ENCODE measurements around the gene FKRP. TPM values are rescaled to one million over a fixed set of nuclear protein-coding genes. Genes with fewer than 3 reads are reported as not detected.
A peak's percentile ranks its signal among the peaks of the same experiment; 100 is the strongest.

The FKRP gene
- total RNA-seq, 3 donors from 2014 or later (not counting 1 experiment from before 2014, with no cell fraction given), result 19.1 to 23.3 (median 19.8) TPM

DNA sequence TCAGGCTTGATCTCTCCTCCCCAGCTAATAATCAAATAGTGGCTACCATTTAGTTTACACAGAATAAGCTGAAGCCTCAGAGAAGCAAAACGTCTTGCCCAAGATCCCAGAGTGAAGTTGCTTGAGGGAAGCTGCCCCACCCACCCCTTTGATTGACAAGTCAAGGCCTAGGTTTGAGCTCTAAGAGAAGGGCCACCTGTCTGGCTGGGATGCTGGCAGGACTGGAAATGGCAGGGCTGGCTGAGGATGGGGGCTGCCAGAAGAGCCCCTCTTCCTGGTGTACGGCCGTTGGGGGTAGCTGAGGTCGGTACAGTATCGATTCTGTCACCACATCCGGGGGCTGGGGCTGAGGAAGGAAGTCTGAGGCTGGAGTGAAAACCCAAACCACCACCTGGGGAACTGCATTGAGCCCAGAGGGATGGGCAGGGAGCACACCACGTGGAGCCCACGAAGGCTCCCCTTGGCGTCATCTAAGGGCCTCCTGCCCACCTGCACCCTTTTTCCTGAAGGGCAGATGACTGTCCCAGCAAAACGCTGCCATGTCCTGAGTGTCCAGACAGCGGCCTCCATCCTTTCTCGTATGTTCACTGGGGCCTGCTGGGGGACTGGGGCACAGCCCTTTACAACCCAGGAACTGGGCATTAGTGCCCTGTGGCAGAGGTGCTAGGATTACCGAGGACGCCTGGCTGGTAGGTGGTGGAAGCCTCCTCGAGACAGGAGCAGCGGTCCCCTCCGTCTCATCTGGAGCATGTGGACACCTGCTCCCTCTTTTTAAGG is 27.5 kb upstream of the FKRP start:
- Histone ChIP-seq H3K27ac (ENCODE audit: low read length) (peak overlapping the region; percentile 91), H3K27me3 (ENCODE audit: control insufficient read depth, insufficient read depth, low read length) (no peaks in the 10 kb centered on the region), H3K36me3 (ENCODE audit: control insufficient read depth, insufficient read depth, low read length) (peaks cover 25% of the 10 kb centered on the region), H3K4me3 (ENCODE audit: low read length) (peak overlapping the region; percentile 93), H3K9me3 (ENCODE audit: control insufficient read depth, insufficient read depth, low read length) (no peaks in the 10 kb centered on the region), H3K4me1 (ENCODE audit: control insufficient read depth, insufficient read depth, low read length) (peaks cover 79% of the 10 kb centered on the region)
- H3K4me3 Mint-ChIP-seq, result peak overlapping the region; percentile 98
- H3K9me3 Mint-ChIP-seq, result no peaks in the 10 kb centered on the region
- intact Hi-C loops (cut with micrococcal nuclease), result no loop called here
- H3K27ac Mint-ChIP-seq, result peak overlapping the region; percentile 95 to 99
- WGBS (ENCODE audit: insufficient coverage), result 9% methylated on average over 17 of the region's 17 CpGs
- H3K27me3 Mint-ChIP-seq (ENCODE audit: low read depth in 2 of 2), result no peaks in the 10 kb centered on the region
- H3K4me1 Mint-ChIP-seq, result peaks cover 59 to 84% of the 10 kb centered on the region in 2 donors
- peak in 2 of 3 donors; percentile 11 to 23 for ATAC-seq
- TF ChIP-seq, protein P1, sequence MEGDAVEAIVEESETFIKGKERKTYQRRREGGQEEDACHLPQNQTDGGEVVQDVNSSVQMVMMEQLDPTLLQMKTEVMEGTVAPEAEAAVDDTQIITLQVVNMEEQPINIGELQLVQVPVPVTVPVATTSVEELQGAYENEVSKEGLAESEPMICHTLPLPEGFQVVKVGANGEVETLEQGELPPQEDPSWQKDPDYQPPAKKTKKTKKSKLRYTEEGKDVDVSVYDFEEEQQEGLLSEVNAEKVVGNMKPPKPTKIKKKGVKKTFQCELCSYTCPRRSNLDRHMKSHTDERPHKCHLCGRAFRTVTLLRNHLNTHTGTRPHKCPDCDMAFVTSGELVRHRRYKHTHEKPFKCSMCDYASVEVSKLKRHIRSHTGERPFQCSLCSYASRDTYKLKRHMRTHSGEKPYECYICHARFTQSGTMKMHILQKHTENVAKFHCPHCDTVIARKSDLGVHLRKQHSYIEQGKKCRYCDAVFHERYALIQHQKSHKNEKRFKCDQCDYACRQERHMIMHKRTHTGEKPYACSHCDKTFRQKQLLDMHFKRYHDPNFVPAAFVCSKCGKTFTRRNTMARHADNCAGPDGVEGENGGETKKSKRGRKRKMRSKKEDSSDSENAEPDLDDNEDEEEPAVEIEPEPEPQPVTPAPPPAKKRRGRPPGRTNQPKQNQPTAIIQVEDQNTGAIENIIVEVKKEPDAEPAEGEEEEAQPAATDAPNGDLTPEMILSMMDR (IDR thresholded peaks at IDR 0.05), result no peak
- no peaks in the 10 kb centered on the region for H3K36me3 Mint-ChIP-seq
- peak; percentile 50 to 85 for DNase-seq

DNA sequence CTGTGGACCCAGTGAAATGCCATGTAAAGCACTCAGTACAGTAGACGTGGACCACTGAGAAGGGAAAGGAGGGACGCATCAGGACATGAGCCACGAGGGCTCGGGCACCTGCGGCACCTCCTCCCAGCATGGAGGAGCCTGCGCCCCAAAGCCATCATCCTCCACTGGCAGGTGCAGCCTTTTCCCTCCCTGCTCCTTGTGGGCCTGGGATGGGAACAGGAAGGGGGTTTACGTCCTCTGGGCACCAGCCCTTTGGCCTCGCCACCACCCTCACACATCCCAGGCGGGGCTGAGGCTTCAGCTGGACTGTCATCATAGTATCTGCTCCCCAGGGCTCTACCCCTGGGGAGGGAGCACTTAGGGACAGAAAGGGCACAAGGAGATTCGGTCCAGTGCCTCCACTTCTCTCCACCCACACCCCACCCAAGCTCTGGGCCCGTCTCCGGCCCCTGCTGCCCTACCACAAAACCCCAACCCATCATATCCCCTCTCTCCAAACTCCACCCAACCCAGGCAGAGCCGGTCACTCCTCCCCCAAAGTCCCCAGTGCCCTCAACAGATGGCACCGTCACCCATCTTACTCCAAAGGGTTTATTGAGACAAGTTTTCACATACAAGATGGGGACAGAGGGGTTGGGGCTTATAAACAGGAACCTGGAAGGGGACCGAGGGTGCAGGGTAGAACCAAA is 26.8 kb upstream of the FKRP start:
- H3K36me3 ChIP-seq (ENCODE audit: control insufficient read depth, insufficient read depth, low read length), result peaks cover 29% of the 10 kb centered on the region
- WGBS (ENCODE audit: insufficient coverage), result 42% methylated on average over 12 of the region's 15 CpGs
- no peak for DNase-seq
- no peaks in the 10 kb centered on the region for H3K9me3 ChIP-seq (ENCODE audit: control insufficient read depth, insufficient read depth, low read length)
- no peaks in the 10 kb centered on the region for H3K9me3 Mint-ChIP-seq
- no peak for ATAC-seq
- H3K27me3 ChIP-seq (ENCODE audit: control insufficient read depth, insufficient read depth, low read length), result no peaks in the 10 kb centered on the region
- H3K27ac ChIP-seq (ENCODE audit: low read length), result peak overlapping the region; percentile 91
- peaks cover 57 to 80% of the 10 kb centered on the region in 2 donors for H3K4me1 Mint-ChIP-seq
- TF ChIP-seq, protein P1 (IDR thresholded peaks at IDR 0.05), result no peak
- H3K4me3 ChIP-seq (ENCODE audit: low read length), result no peak overlapping the region
- intact Hi-C loops (cut with micrococcal nuclease), result no loop called here
- peak overlapping the region; percentile 98 for H3K4me3 Mint-ChIP-seq
- no peaks in the 10 kb centered on the region for H3K27me3 Mint-ChIP-seq (ENCODE audit: low read depth in 2 of 2)
- peak overlapping the region; percentile 95 to 99 for H3K27ac Mint-ChIP-seq
- H3K36me3 Mint-ChIP-seq, result no peaks in the 10 kb centered on the region
- H3K4me1 ChIP-seq (ENCODE audit: control insufficient read depth, insufficient read depth, low read length), result peaks cover 82% of the 10 kb centered on the region

DNA sequence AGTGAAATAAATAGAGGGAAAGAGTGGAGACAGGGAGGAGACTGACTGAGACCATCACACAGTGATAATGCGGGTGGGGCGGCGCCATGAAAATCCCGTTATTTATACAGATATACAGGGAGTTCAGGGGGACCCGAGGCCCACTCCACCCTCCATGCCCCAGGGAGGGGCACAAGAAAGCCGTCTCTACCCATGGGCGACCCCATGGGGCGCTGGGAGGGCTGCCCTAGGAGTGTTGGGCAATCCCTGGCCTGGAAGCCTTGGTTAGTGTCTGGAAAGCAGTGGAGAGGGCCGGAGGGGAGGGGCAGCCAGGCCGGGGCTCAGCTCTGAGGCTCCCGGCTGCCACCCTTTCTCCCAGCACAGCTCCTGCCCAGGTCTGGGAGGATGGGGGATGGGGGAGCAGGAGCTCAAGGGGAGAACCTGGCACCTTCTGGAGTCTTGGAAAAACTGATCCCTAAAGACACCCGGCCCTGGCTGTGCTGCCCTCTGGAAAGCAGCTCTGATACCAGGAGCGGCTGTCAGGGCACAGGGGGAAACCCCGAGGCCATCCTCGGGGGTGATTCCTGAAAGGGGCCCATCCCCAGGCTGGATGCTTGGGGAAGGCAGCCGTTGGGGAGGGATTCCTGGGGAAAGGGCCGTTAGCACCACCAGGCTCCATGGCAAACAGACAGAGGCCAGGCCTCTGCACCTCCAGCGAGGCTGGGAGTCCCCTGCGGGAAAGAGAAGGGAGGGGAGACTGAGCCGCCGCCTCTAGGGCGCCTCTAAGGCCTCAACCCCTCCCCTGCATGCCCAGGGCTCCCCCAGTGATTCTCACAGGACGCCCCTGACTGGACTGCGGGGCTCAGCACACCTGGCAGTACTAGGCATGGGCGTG is 26.0 kb upstream of the FKRP start:
- H3K36me3 ChIP-seq (ENCODE audit: control insufficient read depth, insufficient read depth, low read length), result peaks cover 34% of the 10 kb centered on the region
- 82% methylated on average over 25 of the region's 25 CpGs for WGBS (ENCODE audit: insufficient coverage)
- no peaks in the 10 kb centered on the region for H3K9me3 ChIP-seq (ENCODE audit: control insufficient read depth, insufficient read depth, low read length)
- H3K27ac ChIP-seq (ENCODE audit: low read length), result peak overlapping the region; percentile 34
- DNase-seq (no peak), ATAC-seq (no peak)
- TF ChIP-seq, protein P1 (IDR thresholded peaks at IDR 0.05), result no peak
- peak overlapping the region in 1 of 2 donors; percentile 23 for H3K27ac Mint-ChIP-seq
- H3K9me3 Mint-ChIP-seq, result no peaks in the 10 kb centered on the region
- no peaks in the 10 kb centered on the region for H3K36me3 Mint-ChIP-seq
- peaks cover 52 to 78% of the 10 kb centered on the region in 2 donors for H3K4me1 Mint-ChIP-seq
- no peaks in the 10 kb centered on the region for H3K27me3 Mint-ChIP-seq (ENCODE audit: low read depth in 2 of 2)
- no peaks in the 10 kb centered on the region for H3K27me3 ChIP-seq (ENCODE audit: control insufficient read depth, insufficient read depth, low read length)
- intact Hi-C loops (cut with micrococcal nuclease), result no loop called here
- no peak overlapping the region for H3K4me3 ChIP-seq (ENCODE audit: low read length)
- H3K4me1 ChIP-seq (ENCODE audit: control insufficient read depth, insufficient read depth, low read length), result peaks cover 81% of the 10 kb centered on the region
- peak overlapping the region; percentile 60 for H3K4me3 Mint-ChIP-seq
